Activated CD8-positive, alpha-beta memory T cell treated with anti-CD3 and anti-CD28 coated beads for 36 hours (primary cell): ENCODE measurements around the gene NANOG. TPM values are rescaled to one million over a fixed set of nuclear protein-coding genes. Genes with fewer than 3 reads are reported as not detected.
"Not testable (repeated sequence)": the region's sequence is repeated elsewhere in the genome, so short reads cannot be mapped to it uniquely, and the experiment has no call there.

ENCODE experiments used
- CTCF ChIA-PET: fragments of 350-600 bp; sonication (Branson Sonifier 250); formaldehyde crosslinking; loops from one replicate; lab custom pipeline; 2021; ENCODE audit warnings: antibody characterized with exemption; lab: Charles Lee
- POLR2A ChIA-PET: fragments of 350-600 bp; sonication (Branson Sonifier 250); formaldehyde crosslinking; loops from one replicate; lab custom pipeline; 2021; ENCODE audit warnings: antibody characterized with exemption; lab: Charles Lee
- total RNA-seq, 2 experiments: library from RNA; stranded (reverse); gene quantifications; one replicate each; pipeline ENCODE4 v1.2.3, GENCODE V29; 2021

The NANOG gene
- total RNA-seq, 2 experiments from 2014 or later = not detected

DNA sequence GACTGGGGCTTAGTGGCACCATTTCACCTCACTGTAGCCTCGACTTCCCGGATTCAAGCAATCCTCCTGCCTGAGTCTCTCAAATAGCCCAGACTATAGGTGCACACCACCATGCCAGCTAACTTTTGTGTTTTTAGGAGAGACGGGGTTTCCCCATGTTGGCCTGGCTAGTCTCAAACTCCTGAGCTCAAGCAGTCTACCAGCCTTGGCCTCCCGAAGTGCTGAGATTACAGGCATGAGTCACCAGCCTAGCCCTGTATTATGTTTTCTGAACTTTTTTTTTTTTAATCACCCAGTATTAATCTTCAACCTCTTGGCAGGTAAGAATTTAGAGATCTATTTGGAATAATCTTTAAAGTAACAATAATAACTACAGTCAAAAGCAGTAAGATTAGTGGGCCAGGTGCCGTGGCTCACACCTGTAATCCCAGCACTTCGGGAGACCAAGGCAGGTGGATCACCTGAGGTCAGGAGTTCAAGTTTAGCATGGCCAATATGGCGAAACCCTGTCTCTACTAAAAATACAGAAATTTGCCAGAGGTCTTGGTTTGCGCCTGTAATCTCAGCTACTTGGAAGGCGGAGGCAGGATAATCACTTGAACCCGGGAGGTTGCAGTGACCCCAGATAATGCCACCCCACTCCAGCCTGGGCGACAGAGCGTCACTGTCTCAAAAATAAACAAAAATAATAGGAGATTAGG is 8.6 kb downstream of the NANOG start:
- ChIA-PET CTCF (no interaction called here), POLR2A (no interaction called here)

DNA sequence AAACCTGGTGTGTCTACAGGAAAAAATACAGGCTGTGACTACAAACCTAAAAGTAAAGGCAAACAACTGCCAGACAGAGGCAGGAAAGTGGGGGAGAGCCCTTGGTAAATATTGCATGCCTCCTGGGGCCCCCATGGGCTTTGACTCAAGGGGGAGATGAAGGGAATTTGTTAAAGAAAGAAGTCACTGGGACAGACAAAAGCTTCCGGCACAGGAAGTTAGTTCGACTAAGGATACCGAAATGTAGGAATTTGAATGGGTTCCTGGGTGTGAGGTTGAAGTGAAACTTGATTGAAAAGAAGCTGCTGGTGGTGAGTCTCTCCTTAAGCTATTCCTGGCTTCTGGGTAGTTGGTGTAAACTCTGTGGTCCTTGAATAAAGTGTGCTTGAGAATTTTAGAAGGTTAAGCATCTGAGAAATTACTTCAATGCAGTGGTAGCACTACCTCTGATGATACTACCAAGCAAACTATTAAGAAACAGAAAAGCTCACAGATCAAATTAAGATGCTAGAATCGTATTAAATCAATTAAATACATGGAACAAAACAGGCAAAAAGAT is 9.6 kb downstream of the NANOG start:
- POLR2A ChIA-PET, CTCF ChIA-PET: not testable (repeated sequence)

GRCh38 chr12:7801460-7801859 is 12.3 kb downstream of the NANOG start:
- ChIA-PET CTCF (interaction anchor here (0.7 to 1.3 kb wide), 2 partner anchors 117 to 123 kb away, joined by 3 read pairs; no protein-coding TSS in a partner anchor), POLR2A (interaction anchor here (0.6 kb wide), 1 partner anchor 121 kb away, joined by 4 read pairs; no protein-coding TSS in a partner anchor)

- CTCF ChIA-PET = interaction anchor here (1.1 to 1.8 kb wide), 4 partner anchors 10 to 131 kb away, joined by 3 to 5 read pairs (median 3); partner anchors contain the start of gene NANOG
- POLR2A ChIA-PET = not testable (repeated sequence)
Measured at GRCh38 chr12:7806319-7806718, 17.1 kb downstream of the NANOG start.

GRCh38 chr12:7806863-7807487 is 17.8 kb downstream of the NANOG start:
- ChIA-PET CTCF (interaction anchor here (0.6 to 1.8 kb wide), 9 partner anchors 10 to 667 kb away, joined by 3 to 5 read pairs (median 3); no protein-coding TSS in a partner anchor), POLR2A (no interaction called here)

DNA sequence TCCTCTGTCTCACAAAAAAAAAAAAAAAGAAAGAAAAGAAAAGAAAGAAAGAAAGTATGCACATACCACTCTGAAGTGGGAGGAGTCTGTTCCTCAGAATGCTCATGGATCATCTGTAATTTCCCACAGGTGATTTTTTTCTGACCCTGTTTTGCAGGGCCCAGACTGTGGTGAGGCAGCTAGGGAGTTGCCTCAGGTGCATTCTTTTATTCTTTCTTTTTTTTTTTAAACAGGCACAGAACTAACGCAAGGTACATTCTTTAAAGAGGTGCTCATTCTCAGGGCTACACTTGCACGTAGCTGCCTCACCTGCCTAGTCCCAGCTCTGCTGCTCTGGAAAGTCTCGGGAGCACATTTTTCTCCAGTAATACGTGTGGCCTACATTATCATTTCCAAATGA is 36.6 kb downstream of the NANOG start:
- POLR2A ChIA-PET, CTCF ChIA-PET: not testable (repeated sequence)

- POLR2A ChIA-PET = not testable (repeated sequence)
Measured at GRCh38 chr12:7829737-7830136, 40.5 kb downstream of the NANOG start.

GRCh38 chr12:7832059-7832696 is 43.0 kb downstream of the NANOG start:
- ChIA-PET CTCF (interaction anchor here (1.0 to 1.3 kb wide), 2 partner anchors 26 to 245 kb away, joined by 3 read pairs; no protein-coding TSS in a partner anchor), POLR2A (interaction anchor here (0.6 kb wide), 1 partner anchor 175 kb away, joined by 6 read pairs; no protein-coding TSS in a partner anchor)

More at GRCh38 chr12:7829737-7830136, 40.5 kb downstream of the NANOG start:
- CTCF ChIA-PET = interaction anchor here (0.7 kb wide), 1 partner anchor 1040 kb away, joined by 3 read pairs; no protein-coding TSS in a partner anchor

- CTCF ChIA-PET = interaction anchor here (1.3 kb wide), 1 partner anchor 27 kb away, joined by 3 read pairs; no protein-coding TSS in a partner anchor
- POLR2A ChIA-PET = not testable (repeated sequence)
Measured at GRCh38 chr12:7833201-7833600, 44.0 kb downstream of the NANOG start.

- POLR2A ChIA-PET = no interaction called here
- CTCF ChIA-PET = interaction anchor here (0.7 kb wide), 1 partner anchor 77 kb away, joined by 3 read pairs; no protein-coding TSS in a partner anchor
Measured at GRCh38 chr12:7833831-7834230, 44.6 kb downstream of the NANOG start.

GRCh38 chr12:7834701-7835100 is 45.5 kb downstream of the NANOG start:
- CTCF ChIA-PET = interaction anchor here (0.9 kb wide), 1 partner anchor 11 kb away, joined by 3 read pairs; no protein-coding TSS in a partner anchor
- POLR2A ChIA-PET = no interaction called here

- CTCF ChIA-PET = interaction anchor here (0.9 kb wide), 1 partner anchor 11 kb away, joined by 3 read pairs; no protein-coding TSS in a partner anchor
- POLR2A ChIA-PET = no interaction called here
Measured at GRCh38 chr12:7835116-7835515, 45.9 kb downstream of the NANOG start.

GRCh38 chr12:7835766-7836165 is 46.6 kb downstream of the NANOG start:
- ChIA-PET POLR2A (no interaction called here), CTCF (no interaction called here)

DNA sequence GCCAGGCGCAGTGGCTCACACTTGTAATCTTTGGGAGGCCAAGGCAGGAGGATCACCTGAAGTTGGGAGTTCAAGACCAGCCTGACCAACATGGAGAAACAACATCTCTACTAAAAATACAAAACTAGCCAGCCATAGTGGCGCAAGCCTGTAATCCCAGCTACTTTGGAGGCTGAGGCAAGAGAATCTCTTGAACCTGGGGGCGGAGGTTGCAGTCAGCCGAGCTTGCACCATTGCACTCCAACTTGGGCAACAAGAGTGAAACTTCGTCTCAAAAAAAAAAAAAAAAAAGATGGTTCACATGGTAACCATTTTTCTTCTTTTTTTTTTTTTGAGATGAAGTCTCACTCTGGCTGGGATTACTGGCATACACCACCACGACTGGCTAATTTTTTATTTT is 48.2 kb downstream of the NANOG start:
- CTCF ChIA-PET = no interaction called here
- POLR2A ChIA-PET = no interaction called here

- POLR2A ChIA-PET, CTCF ChIA-PET: not testable (repeated sequence)
Measured at GRCh38 chr12:7839226-7839625, 50.0 kb downstream of the NANOG start.

DNA sequence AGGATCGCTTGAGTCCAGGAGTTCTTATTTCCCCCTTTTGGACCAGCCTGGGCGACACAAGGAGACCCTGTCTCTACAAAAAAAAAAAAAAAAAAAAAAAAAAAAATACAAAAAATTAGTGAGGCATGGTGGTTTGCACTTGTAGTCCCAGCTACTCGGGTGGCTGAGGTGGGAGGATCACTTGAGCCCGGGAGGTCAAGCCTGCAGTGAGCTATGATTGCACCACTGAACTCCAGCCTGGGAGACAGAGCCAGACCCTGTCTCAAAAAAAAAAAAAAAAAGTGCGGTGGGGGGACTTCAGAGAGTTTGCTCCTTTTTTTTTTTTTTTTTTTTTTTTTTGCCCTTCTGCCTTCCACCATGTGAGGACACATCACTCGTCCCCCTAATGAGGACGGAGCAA is 50.6 kb downstream of the NANOG start:
- POLR2A ChIA-PET, CTCF ChIA-PET: not testable (repeated sequence)

DNA sequence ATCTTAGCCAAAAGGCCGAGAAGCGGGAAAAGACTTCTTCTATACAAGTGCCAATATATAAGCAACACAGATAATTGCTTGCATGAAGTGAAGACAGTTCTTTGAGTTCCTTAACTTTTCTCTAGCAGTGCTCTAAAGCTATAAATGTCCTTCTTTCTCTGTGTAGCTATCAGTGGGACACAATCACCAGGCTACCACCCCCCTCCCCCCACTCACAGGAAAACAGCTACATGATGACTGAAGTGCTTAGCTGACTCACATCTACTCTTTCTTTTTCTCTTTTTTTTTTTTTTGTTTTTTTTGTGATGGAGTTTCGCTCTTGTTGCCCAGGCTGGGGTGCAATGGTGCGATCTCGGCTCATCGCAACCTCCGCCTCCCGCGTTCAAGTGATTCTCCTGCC is 53.2 kb downstream of the NANOG start:
- POLR2A ChIA-PET = interaction anchor here (0.6 kb wide), 1 partner anchor 13 kb away, joined by 3 read pairs; no protein-coding TSS in a partner anchor
- CTCF ChIA-PET = not testable (repeated sequence)

GRCh38 chr12:7843149-7843548 is 53.9 kb downstream of the NANOG start:
- POLR2A ChIA-PET, CTCF ChIA-PET: not testable (repeated sequence)

DNA sequence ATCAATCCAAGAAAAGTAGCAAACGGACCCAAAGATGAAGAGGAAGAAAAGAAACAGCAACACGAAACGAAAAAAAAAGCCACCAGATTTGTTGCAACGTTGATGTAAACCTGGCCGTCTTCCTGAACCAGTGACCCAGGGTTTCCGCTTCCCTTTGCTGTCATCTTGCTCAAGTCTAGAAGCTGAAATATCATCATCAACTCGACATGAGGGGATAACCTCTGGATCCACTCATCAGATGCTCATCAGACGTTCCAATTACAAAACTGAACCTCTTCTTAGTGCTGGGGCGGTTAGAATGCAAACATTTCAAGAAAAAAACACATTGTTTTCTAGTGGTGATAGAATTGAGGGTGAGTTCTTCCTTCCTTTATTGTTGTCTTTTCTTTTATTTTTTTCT is 54.4 kb downstream of the NANOG start:
- CTCF ChIA-PET = interaction anchor here (0.6 kb wide), 1 partner anchor 184 kb away, joined by 3 read pairs; no protein-coding TSS in a partner anchor
- POLR2A ChIA-PET = not testable (repeated sequence)
